ENCODE measurements around the gene HMGXB3.
A peak's percentile ranks its signal among the peaks of the same experiment; 100 is the strongest.
"Not testable (repeated sequence)": the region's sequence is repeated elsewhere in the genome, so short reads cannot be mapped to it uniquely, and the experiment has no call there.

HMGXB3 gene

DNA sequence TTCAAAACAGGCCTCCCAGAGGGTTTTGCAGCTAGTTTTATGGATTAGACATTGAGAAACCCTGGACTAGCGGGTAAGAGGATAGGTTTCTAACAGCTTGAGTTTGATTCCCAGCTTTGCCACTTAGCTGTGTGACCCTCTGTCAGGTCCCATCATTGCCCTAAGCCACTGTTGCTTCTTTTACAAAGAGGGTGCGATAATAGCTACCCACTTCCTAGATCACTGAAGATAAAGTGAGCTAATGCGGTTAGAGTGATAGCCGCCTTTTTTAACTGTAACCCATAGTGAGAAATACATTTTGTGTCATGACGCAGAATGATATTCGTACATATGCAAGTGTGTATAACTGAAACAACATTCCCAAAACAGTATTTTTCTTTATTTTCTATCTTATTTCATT, 45.5 kb downstream of the HMGXB3 start:
- peaks cover 99% of the 10 kb centered on the region for H3K36me3 ChIP-seq
- H3K27ac ChIP-seq = no peak overlapping the region
- TF ChIP-seq Cebpa-rat (IDR thresholded peaks at IDR 0.05) = no peak
- H3K4me1 ChIP-seq = peaks cover 20% of the 10 kb centered on the region
- H3K4me2 ChIP-seq = no peak overlapping the region
- H3K9ac ChIP-seq = no peak overlapping the region
- 0 out of 2 replicates have a peak, but pooled peaks cover 4% of the 10 kb centered on the region for H4K20me1 ChIP-seq
- no peaks in the 10 kb centered on the region; the same call in 1 of the 2 replicates for H3K27me3 ChIP-seq
- H3K9me3 ChIP-seq = no peaks in the 10 kb centered on the region
- H3K4me3 ChIP-seq = no peak overlapping the region

- peaks cover 99% of the 10 kb centered on the region for H3K36me3 ChIP-seq
- not testable (repeated sequence) for H3K9ac ChIP-seq, H3K4me1 ChIP-seq
Measured at GRCh38 chr5:150050172-150050811, 49.8 kb downstream of the HMGXB3 start.

GRCh38 chr5:150051657-150052195, 51.2 kb downstream of the HMGXB3 start:
- Histone ChIP-seq H3K4me2 (no peak overlapping the region), H3K36me3 (peaks cover 100% of the 10 kb centered on the region)

More at GRCh38 chr5:150050172-150050811, 49.8 kb downstream of the HMGXB3 start:
- H3K9me3 ChIP-seq, H3K27me3 ChIP-seq, H4K20me1 ChIP-seq, H3K4me2 ChIP-seq, H3K4me3 ChIP-seq: not testable (repeated sequence)
- H3K27ac ChIP-seq = 0 out of 2 replicates have a peak overlapping the region, but pooled peaks have one; percentile 4

DNA sequence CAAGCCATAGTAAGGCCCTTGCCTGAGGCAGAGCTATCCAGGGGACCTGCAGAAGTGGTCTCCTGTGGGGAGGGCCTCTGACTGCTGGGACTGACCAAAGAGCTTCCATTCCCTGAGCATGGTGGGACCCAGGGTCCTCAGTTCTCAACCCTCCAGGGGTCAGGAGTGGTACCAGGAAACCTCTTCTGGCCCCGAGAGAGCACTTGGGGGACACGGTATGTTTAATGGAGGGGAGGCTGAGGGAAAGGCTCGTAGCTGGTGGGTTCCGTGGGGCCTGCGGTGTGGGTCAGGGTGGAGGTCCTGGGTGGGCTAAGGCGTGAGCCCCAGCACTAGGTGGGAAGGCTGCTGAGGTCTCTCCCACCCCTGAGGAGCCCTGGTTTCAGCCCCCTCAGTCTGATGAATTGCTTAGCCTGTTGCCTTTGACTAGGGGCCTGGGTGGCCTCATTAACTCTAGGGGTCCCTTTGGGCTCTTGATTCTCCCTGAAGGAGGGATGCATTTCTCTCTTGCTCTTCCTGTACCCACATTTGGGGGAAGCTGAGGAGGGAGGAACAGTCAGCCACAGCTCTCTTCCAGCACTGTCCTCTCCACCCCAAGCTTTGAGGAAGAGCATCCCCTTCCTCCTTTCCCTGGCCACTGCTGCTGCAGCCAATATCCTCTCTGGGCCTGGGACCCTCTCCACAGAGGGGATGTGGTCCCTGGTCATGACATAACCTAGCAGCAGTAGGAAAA, 51.9 kb downstream of the HMGXB3 start:
- no peaks in the 10 kb centered on the region; the same call in 1 of the 2 replicates for H3K27me3 ChIP-seq
- no peak overlapping the region for H3K9ac ChIP-seq
- H3K36me3 ChIP-seq = peaks cover 100% of the 10 kb centered on the region

More at GRCh38 chr5:150051657-150052195, 51.2 kb downstream of the HMGXB3 start:
- Histone ChIP-seq H3K27me3 (no peaks in the 10 kb centered on the region; the same call in 1 of the 2 replicates), H4K20me1 (0 out of 2 replicates have a peak, but pooled peaks cover 4% of the 10 kb centered on the region), H3K9ac (no peak overlapping the region), H3K4me3 (no peak overlapping the region), H3K4me1 (peaks cover 9% of the 10 kb centered on the region), H3K9me3 (no peaks in the 10 kb centered on the region), H3K27ac (peak overlapping the region; percentile 19; the same call in 1 of the 2 replicates)
- TF ChIP-seq Cebpa-rat (IDR thresholded peaks at IDR 0.05) = no peak

GRCh38 chr5:150052956-150053712, 52.6 kb downstream of the HMGXB3 start:
- no peaks in the 10 kb centered on the region for H3K9me3 ChIP-seq
- H3K4me2 ChIP-seq = no peak overlapping the region
- no peak for TF ChIP-seq Cebpa-rat (IDR thresholded peaks at IDR 0.05)
- no peak overlapping the region for H3K4me3 ChIP-seq
- H3K27me3 ChIP-seq = no peaks in the 10 kb centered on the region; the same call in 1 of the 2 replicates
- H4K20me1 ChIP-seq = 0 out of 2 replicates have a peak, but pooled peaks cover 4% of the 10 kb centered on the region
- peak overlapping the region; percentile 44 for H3K27ac ChIP-seq
- peak overlapping the region; percentile 41; the same call in 1 of the 2 replicates for H3K9ac ChIP-seq
- H3K36me3 ChIP-seq = peaks cover 100% of the 10 kb centered on the region
- peaks cover 9% of the 10 kb centered on the region for H3K4me1 ChIP-seq

More for the DNA sequence above, 51.9 kb downstream of the HMGXB3 start:
- H3K27ac ChIP-seq = peak overlapping the region; percentile 19; the same call in 1 of the 2 replicates
- H3K4me3 ChIP-seq = no peak overlapping the region
- H3K9me3 ChIP-seq = no peaks in the 10 kb centered on the region
- 0 out of 2 replicates have a peak, but pooled peaks cover 4% of the 10 kb centered on the region for H4K20me1 ChIP-seq
- peaks cover 9% of the 10 kb centered on the region for H3K4me1 ChIP-seq
- H3K4me2 ChIP-seq = no peak overlapping the region
- TF ChIP-seq Cebpa-rat (IDR thresholded peaks at IDR 0.05) = no peak

GRCh38 chr5:150053713-150054392, 53.3 kb downstream of the HMGXB3 start:
- 0 out of 2 replicates have a peak overlapping the region, but pooled peaks have one; percentile 44 for H3K27ac ChIP-seq
- H3K27me3 ChIP-seq = no peaks in the 10 kb centered on the region; the same call in 1 of the 2 replicates
- H3K36me3 ChIP-seq = peaks cover 100% of the 10 kb centered on the region
- no peak overlapping the region for H3K4me2 ChIP-seq
- no peaks in the 10 kb centered on the region for H3K9me3 ChIP-seq
- no peak for TF ChIP-seq Cebpa-rat (IDR thresholded peaks at IDR 0.05)
- H3K4me3 ChIP-seq = no peak overlapping the region
- 0 out of 2 replicates have a peak, but pooled peaks cover 4% of the 10 kb centered on the region for H4K20me1 ChIP-seq
- H3K9ac ChIP-seq = 0 out of 2 replicates have a peak overlapping the region, but pooled peaks have one; percentile 41
- H3K4me1 ChIP-seq = peaks cover 17% of the 10 kb centered on the region

DNA sequence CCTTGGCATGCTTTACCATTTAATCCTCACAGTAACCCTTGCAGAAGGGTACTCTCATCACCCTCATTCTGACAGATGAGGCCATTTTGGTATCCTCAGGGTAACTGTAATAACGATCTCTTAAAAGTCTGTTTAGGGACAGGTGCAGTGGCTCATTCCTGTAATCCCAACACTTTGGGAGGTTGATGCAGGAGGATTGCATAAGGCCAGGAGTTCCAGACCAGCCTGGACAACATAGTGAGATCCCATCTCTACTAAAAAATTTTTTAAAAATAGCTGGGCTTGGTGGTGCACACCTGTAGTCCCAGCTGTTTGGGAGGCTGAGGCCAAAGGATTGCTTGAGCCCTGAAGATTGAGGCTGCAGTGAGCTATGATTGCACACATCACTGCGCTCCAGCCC, 54.0 kb downstream of the HMGXB3 start:
- Histone ChIP-seq H4K20me1 (0 out of 2 replicates have a peak, but pooled peaks cover 4% of the 10 kb centered on the region), H3K9ac (no peak overlapping the region), H3K27me3 (no peaks in the 10 kb centered on the region; the same call in 1 of the 2 replicates), H3K4me3 (no peak overlapping the region), H3K9me3 (no peaks in the 10 kb centered on the region), H3K36me3 (peaks cover 100% of the 10 kb centered on the region), H3K4me2 (no peak overlapping the region), H3K4me1 (peaks cover 24% of the 10 kb centered on the region), H3K27ac (no peak overlapping the region)
- TF ChIP-seq Cebpa-rat (IDR thresholded peaks at IDR 0.05) = no peak

- Histone ChIP-seq H3K4me2 (no peak overlapping the region), H4K20me1 (no peaks in the 10 kb centered on the region), H3K27ac (no peak overlapping the region), H3K27me3 (no peaks in the 10 kb centered on the region; the same call in 1 of the 2 replicates), H3K36me3 (peaks cover 100% of the 10 kb centered on the region), H3K4me3 (no peak overlapping the region), H3K9ac (no peak overlapping the region), H3K4me1 (peaks cover 27% of the 10 kb centered on the region), H3K9me3 (no peaks in the 10 kb centered on the region)
- TF ChIP-seq Cebpa-rat (IDR thresholded peaks at IDR 0.05) = no peak
Measured at GRCh38 chr5:150055326-150056074, 55.0 kb downstream of the HMGXB3 start.
